T-helper 17 cell (primary cell): ENCODE data around the gene PLEK. TPM values are rescaled to one million over a fixed set of nuclear protein-coding genes. Genes with fewer than 3 reads are reported as not detected.
"Not testable (repeated sequence)": the region's sequence is repeated elsewhere in the genome, so short reads cannot be mapped to it uniquely, and the experiment has no call there.

Source experiments
- ATAC-seq: fragments of 150-1000 bp; cut with Tn5 transposase; 2 replicates; pipeline ENCODE4 v1.10.0; 2021; ENCODE audit warnings: mild to moderate bottlenecking, moderate library complexity
- DNase-seq, 3 donors: peaks; one replicate each; pipeline versions ENCODE4 v3.0.0 to v3.0.0-alpha.2; 2020 to 2021
- H3K9me3 ChIP-seq: one replicate; pipeline ENCODE4 v1.7.0; 2013; ENCODE audit warnings: low read length, mild to moderate bottlenecking; ENCODE audit not compliant: control insufficient read depth, poor library complexity, severe bottlenecking
- H3K27ac Mint-ChIP-seq: one replicate; pipeline ENCODE4 v1.8.0; 2022; ENCODE audit warnings: mild to moderate bottlenecking, moderate library complexity, mixed read lengths
- H3K27me3 Mint-ChIP-seq: one replicate; pipeline ENCODE4 v1.8.0; 2022; ENCODE audit warnings: mixed read lengths
- H3K36me3 Mint-ChIP-seq: one replicate; pipeline ENCODE4 v1.8.0; 2022; ENCODE audit warnings: low read depth, mixed read lengths
- H3K4me1 Mint-ChIP-seq: one replicate; pipeline ENCODE4 v1.8.0; 2022; ENCODE audit warnings: mild to moderate bottlenecking, mixed read lengths
- H3K4me3 Mint-ChIP-seq: one replicate; pipeline ENCODE4 v1.8.0; 2022; ENCODE audit warnings: mild to moderate bottlenecking, moderate library complexity, mixed read lengths
- total RNA-seq, 4 donors: library from RNA in 2 of 4; stranded (reverse) in 2 of 4; gene quantifications; one replicate each; pipeline ENCODE4 v1.2.3 and lab custom pipeline; 2022 to 2026

PLEK gene
- total RNA-seq, 2 donors from 2014 or later = 18.0 to 34.8 TPM

- H3K27me3 Mint-ChIP-seq, H3K36me3 Mint-ChIP-seq, DNase-seq, ATAC-seq, H3K4me1 Mint-ChIP-seq, H3K4me3 Mint-ChIP-seq, H3K9me3 ChIP-seq: not testable (repeated sequence)
- peak overlapping the region; percentile 5 for H3K27ac Mint-ChIP-seq
These were observed 13.7 kb downstream of the PLEK start for GRCh38 chr2:68378779-68379178.

DNA sequence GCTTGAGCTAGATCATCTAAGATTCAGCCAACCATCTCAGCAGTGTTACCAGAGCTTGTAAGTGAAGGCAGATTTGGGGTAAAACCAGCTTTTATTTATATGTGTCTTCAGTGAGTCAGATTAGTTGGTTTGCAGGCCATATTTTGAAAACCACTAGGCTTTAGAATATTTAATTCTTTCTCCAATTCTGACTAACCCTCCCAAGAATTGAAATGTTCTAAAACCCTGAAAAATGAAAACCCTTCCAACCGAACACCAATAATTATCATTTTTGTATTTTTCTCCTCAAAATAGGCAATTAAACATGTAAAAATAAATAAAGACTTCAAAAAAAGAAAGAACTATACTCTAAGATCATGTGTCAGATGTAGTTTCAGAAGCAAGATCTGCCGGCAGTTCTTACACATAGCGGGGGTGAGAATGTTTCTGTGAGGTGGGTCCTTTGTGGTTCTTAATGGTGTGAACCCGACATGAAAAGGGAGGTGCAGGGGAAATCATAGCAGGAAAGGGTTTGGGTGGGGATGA, 14.2 kb downstream of the PLEK start:
- Mint-ChIP-seq H3K4me1 (peaks cover 8% of the 10 kb centered on the region), H3K27me3 (no peaks in the 10 kb centered on the region), H3K4me3 (peak overlapping the region; percentile 2), H3K36me3 (no peaks in the 10 kb centered on the region), H3K27ac (peak overlapping the region; percentile 5)
- no peak for ATAC-seq
- H3K9me3 ChIP-seq = no peaks in the 10 kb centered on the region
- DNase-seq = no peak

- no peaks in the 10 kb centered on the region for H3K9me3 ChIP-seq
- H3K36me3 Mint-ChIP-seq = no peaks in the 10 kb centered on the region
- H3K27ac Mint-ChIP-seq = peak overlapping the region; percentile 24
- ATAC-seq (no peak), DNase-seq (no peak)
- H3K4me1 Mint-ChIP-seq = peaks cover 29% of the 10 kb centered on the region
- H3K27me3 Mint-ChIP-seq = no peaks in the 10 kb centered on the region
- H3K4me3 Mint-ChIP-seq = no peak overlapping the region
These were observed 18.7 kb downstream of the PLEK start for GRCh38 chr2:68383778-68384177.

DNA sequence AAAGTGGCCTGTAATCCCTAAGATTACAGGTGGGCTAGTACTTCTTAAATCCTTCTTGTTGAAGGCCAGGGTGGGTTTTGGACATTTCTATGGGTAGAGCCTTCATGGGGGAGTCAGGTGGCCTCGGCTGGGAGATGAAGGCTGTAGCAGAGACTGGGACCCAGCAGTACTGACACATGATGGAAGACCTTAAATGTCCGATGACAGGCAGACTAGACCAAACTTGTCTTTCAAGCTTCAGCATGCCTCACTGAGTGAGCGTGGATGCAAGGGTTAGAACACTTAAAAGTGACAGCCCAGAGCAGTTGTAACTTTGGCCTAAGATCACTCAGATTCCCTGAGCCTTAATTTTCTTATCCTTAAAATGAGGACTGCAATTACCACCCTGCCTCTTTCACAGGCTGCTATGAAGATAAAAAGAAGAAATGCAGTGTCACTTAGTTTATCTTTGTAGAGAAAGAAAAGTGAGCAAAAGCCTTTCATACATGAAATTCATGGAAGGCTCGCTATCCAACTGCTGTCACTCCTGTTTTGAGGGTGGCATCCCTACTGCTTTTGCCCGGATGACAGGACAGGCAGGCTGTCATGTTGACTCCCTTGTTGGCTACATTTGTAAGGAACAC, 19.5 kb downstream of the PLEK start:
- no peaks in the 10 kb centered on the region for H3K9me3 ChIP-seq
- DNase-seq = no peak
- peak overlapping the region; percentile 46 for H3K27ac Mint-ChIP-seq
- H3K4me1 Mint-ChIP-seq = peaks cover 30% of the 10 kb centered on the region
- no peak for ATAC-seq
- no peaks in the 10 kb centered on the region for H3K27me3 Mint-ChIP-seq
- no peaks in the 10 kb centered on the region for H3K36me3 Mint-ChIP-seq
- H3K4me3 Mint-ChIP-seq = no peak overlapping the region

GRCh38 chr2:68385220-68385906, 20.3 kb downstream of the PLEK start:
- no peaks in the 10 kb centered on the region for H3K36me3 Mint-ChIP-seq
- peak overlapping the region; percentile 56 for H3K4me3 Mint-ChIP-seq
- H3K27ac Mint-ChIP-seq = peak overlapping the region; percentile 46
- peaks cover 26% of the 10 kb centered on the region for H3K4me1 Mint-ChIP-seq
- no peaks in the 10 kb centered on the region for H3K9me3 ChIP-seq
- no peak for DNase-seq
- no peak for ATAC-seq
- no peaks in the 10 kb centered on the region for H3K27me3 Mint-ChIP-seq

DNA sequence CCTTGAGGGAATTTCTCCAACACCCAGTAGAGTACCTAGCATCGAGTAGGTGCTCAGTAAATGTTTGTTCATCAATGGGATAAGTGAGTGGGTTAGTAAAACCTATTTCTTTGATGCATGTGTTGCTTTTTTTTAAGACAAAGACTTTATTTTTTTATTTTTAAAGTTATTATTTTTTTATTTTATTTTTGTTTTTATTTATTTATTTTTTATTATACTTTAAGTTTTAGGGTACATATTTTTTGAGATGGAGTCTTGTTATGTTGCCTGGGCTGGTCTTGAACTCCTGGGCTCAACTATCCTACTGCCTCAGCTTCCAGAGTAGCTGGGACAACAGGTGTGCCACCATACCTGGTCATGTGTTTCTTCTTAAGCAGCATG, 20.8 kb downstream of the PLEK start:
- H3K4me1 Mint-ChIP-seq = peaks cover 26% of the 10 kb centered on the region
- H3K4me3 Mint-ChIP-seq = no peak overlapping the region
- H3K36me3 Mint-ChIP-seq = no peaks in the 10 kb centered on the region
- H3K27ac Mint-ChIP-seq = peak overlapping the region; percentile 46
- H3K9me3 ChIP-seq = no peaks in the 10 kb centered on the region
- no peaks in the 10 kb centered on the region for H3K27me3 Mint-ChIP-seq
- ATAC-seq (no peak), DNase-seq (no peak)

DNA sequence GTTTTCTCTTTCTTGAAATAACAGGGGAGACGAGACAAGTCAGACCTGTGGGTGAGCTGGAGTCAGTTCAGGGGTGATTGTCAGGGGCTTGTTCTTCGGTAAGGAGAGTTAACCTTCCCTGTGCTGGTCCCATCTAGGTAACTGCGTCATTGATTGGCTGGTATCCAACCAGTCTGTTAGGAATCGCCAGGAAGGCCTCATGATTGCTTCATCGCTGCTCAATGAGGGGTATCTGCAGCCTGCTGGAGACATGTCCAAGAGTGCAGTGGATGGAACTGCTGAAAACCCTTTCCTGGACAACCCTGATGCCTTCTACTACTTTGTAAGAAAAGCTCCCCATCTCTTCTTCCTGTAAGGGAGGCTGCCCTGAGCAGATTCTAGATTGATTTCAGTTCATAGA, 21.3 kb downstream of the PLEK start:
- Mint-ChIP-seq H3K4me1 (peaks cover 26% of the 10 kb centered on the region), H3K4me3 (no peak overlapping the region), H3K27me3 (no peaks in the 10 kb centered on the region), H3K36me3 (no peaks in the 10 kb centered on the region), H3K27ac (no peak overlapping the region)
- no peak for ATAC-seq
- no peaks in the 10 kb centered on the region for H3K9me3 ChIP-seq
- DNase-seq = no peak

DNA sequence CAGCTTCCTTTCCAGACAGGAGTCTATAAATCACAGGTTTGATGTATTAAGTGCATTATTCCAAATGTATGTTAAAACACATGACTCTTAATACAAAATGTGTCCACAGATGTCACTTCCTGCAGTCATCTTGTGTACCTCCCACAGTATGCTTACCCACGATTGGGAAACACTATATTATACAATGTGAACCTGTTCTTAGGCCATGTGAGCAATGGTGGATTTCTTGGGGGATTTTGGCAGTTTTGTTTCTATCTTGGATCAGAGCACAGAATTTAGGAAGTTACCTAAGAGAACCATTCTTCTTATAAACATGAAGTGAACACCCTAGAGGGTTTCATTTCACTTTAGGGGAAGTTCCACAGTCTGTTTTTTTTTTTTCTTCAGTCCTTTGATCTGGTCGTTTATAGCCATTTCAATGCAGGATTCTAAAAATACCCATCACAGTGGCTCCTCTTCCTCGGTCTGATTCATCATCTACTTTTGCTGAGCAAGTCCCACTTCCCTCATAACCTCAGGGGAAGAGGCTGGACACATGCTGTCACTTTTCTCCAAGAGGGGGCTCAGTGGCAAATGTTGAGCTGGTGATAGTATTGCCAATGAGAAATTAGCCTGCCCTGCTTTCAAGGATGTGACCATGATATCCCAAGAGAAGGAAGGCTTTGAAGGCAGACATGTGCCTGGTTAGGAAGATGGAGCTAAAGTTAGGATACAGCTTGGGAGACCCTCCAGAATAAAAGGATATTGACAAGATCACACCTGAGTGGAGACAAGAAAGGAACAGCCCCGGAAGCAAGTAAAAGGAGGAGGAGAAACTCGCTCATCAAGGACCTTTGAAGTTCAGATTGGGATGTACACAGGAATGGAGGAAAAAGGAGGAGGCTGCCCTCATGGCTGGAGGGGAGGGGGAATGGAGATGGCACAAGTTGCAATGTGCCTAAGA, 22.6 kb downstream of the PLEK start:
- H3K9me3 ChIP-seq = no peaks in the 10 kb centered on the region
- no peak for DNase-seq
- peak overlapping the region; percentile 89 for H3K27ac Mint-ChIP-seq
- no peaks in the 10 kb centered on the region for H3K36me3 Mint-ChIP-seq
- peaks cover 26% of the 10 kb centered on the region for H3K4me1 Mint-ChIP-seq
- H3K4me3 Mint-ChIP-seq = peak overlapping the region; percentile 60
- no peaks in the 10 kb centered on the region for H3K27me3 Mint-ChIP-seq
- ATAC-seq = peak; percentile 85

GRCh38 chr2:68388358-68388757, 23.3 kb downstream of the PLEK start:
- Mint-ChIP-seq H3K4me1 (peaks cover 26% of the 10 kb centered on the region), H3K27ac (peak overlapping the region; percentile 89), H3K36me3 (no peaks in the 10 kb centered on the region), H3K4me3 (peak overlapping the region; percentile 55), H3K27me3 (no peaks in the 10 kb centered on the region)
- no peaks in the 10 kb centered on the region for H3K9me3 ChIP-seq
- no peak for ATAC-seq
- no peak for DNase-seq

GRCh38 chr2:68388772-68389171, 23.7 kb downstream of the PLEK start:
- no peaks in the 10 kb centered on the region for H3K27me3 Mint-ChIP-seq
- H3K27ac Mint-ChIP-seq = peak overlapping the region; percentile 89
- no peak for DNase-seq
- no peak for ATAC-seq
- no peaks in the 10 kb centered on the region for H3K36me3 Mint-ChIP-seq
- H3K9me3 ChIP-seq = no peaks in the 10 kb centered on the region
- peaks cover 26% of the 10 kb centered on the region for H3K4me1 Mint-ChIP-seq
- H3K4me3 Mint-ChIP-seq = peak overlapping the region; percentile 55

GRCh38 chr2:68390114-68390513, 25.0 kb downstream of the PLEK start:
- H3K4me1 Mint-ChIP-seq = peaks cover 26% of the 10 kb centered on the region
- H3K9me3 ChIP-seq = no peaks in the 10 kb centered on the region
- ATAC-seq (no peak), DNase-seq (no peak)
- no peak overlapping the region for H3K4me3 Mint-ChIP-seq
- no peaks in the 10 kb centered on the region for H3K36me3 Mint-ChIP-seq
- no peaks in the 10 kb centered on the region for H3K27me3 Mint-ChIP-seq
- no peak overlapping the region for H3K27ac Mint-ChIP-seq

GRCh38 chr2:68390586-68390985, 25.5 kb downstream of the PLEK start:
- no peak for ATAC-seq
- no peak for DNase-seq
- H3K27me3 Mint-ChIP-seq = no peaks in the 10 kb centered on the region
- H3K4me3 Mint-ChIP-seq = no peak overlapping the region
- no peak overlapping the region for H3K27ac Mint-ChIP-seq
- H3K4me1 Mint-ChIP-seq = peaks cover 21% of the 10 kb centered on the region
- peaks cover 2% of the 10 kb centered on the region for H3K36me3 Mint-ChIP-seq
- no peaks in the 10 kb centered on the region for H3K9me3 ChIP-seq

GRCh38 chr2:68391099-68391498, 26.0 kb downstream of the PLEK start:
- DNase-seq (no peak), ATAC-seq (no peak)
- Mint-ChIP-seq H3K36me3 (peaks cover 2% of the 10 kb centered on the region), H3K27me3 (no peaks in the 10 kb centered on the region), H3K4me1 (peaks cover 21% of the 10 kb centered on the region), H3K4me3 (no peak overlapping the region), H3K27ac (no peak overlapping the region)
- no peaks in the 10 kb centered on the region for H3K9me3 ChIP-seq
